Tongue (tissue), 2 donors: ENCODE data around the gene MAGEA2B. TPM values are rescaled to one million over a fixed set of nuclear protein-coding genes. Genes with fewer than 3 reads are reported as not detected.
"Not testable (repeated sequence)": the region's sequence is repeated elsewhere in the genome, so short reads cannot be mapped to it uniquely, and the experiment has no call there.

Experiments used
- DNase-seq: peaks from one replicate; pipeline ENCODE4 v3.0.0-alpha.2; 2015
- total RNA-seq: library from RNA; depleted of rRNA; stranded (reverse); fragments of >200 nt; gene quantifications from one replicate; pipeline ENCODE4 v1.2.3, GENCODE V29; 2014

Gene MAGEA2B
- total RNA-seq, 1 donor from 2014 or later: not detected

GRCh38 chrX:152758918-152759317 lies 44.5 kb downstream of the MAGEA2B start, which contains the start of gene CSAG3:
CSAG3 (plus strand) TSS chrX:152759218.
- DNase-seq: not testable (repeated sequence)

GRCh38 chrX:152759544-152759943 lies 45.1 kb downstream of the MAGEA2B start:
- not testable (repeated sequence) for DNase-seq

GRCh38 chrX:152761582-152761981 lies 47.2 kb downstream of the MAGEA2B start:
- DNase-seq: not testable (repeated sequence)

- DNase-seq: not testable (repeated sequence)
Measured at GRCh38 chrX:152766562-152766961, 52.1 kb downstream of the MAGEA2B start.

Other genes with a start within 250 kb of the MAGEA2B start
- gene GABRQ, start 76.7 kb upstream of the MAGEA2B start, total RNA-seq: 1.0 TPM
- gene MAGEA3, start 15.8 kb upstream of the MAGEA2B start, total RNA-seq: not detected
- gene CSAG2, start 5.4 kb upstream of the MAGEA2B start, total RNA-seq: not detected
- gene CSAG1, start 19.1 kb downstream of the MAGEA2B start, total RNA-seq: not detected
- not detected for gene MAGEA12, start 19.1 kb downstream of the MAGEA2B start, total RNA-seq
- gene MAGEA2, start 39.2 kb downstream of the MAGEA2B start, total RNA-seq: not detected
- gene CSAG3, start 44.6 kb downstream of the MAGEA2B start, total RNA-seq: not detected
- gene MAGEA6, start 55.1 kb downstream of the MAGEA2B start, total RNA-seq: not detected
- gene CETN2, start 116.1 kb downstream of the MAGEA2B start, total RNA-seq: 23.1 TPM
- gene NSDHL, start 116.4 kb downstream of the MAGEA2B start, total RNA-seq: 5.9 TPM
- 22.6 TPM for gene ZNF185, start 183.4 kb downstream of the MAGEA2B start, total RNA-seq